GM19438 (cell line): Measurements from ENCODE around the gene TLE3.
A peak's percentile ranks its signal among the peaks of the same experiment; 100 is the strongest.

Experiments
- ATAC-seq: cut with Tn5 transposase; IDR thresholded peaks from one replicate; pipeline ENCODE4 v1.9.1; 2021; ENCODE audit warnings: low read depth; ENCODE audit not compliant: unreplicated experiment

TLE3 gene

GRCh38 chr15:70053001-70053715 is 44.6 kb downstream of the TLE3 start:
- ATAC-seq, result no peak

GRCh38 chr15:70051948-70052633 is 45.6 kb downstream of the TLE3 start:
- ATAC-seq, result no peak

- ATAC-seq, result no peak
Measured at GRCh38 chr15:70050970-70051369, 46.7 kb downstream of the TLE3 start.

- no peak for ATAC-seq
Measured at GRCh38 chr15:70050441-70050840, 47.3 kb downstream of the TLE3 start.

- ATAC-seq, result no peak
Measured at GRCh38 chr15:70049701-70050301, 47.9 kb downstream of the TLE3 start.

GRCh38 chr15:70048578-70049514 is 48.9 kb downstream of the TLE3 start:
- no peak for ATAC-seq

GRCh38 chr15:70048198-70048565 is 49.5 kb downstream of the TLE3 start:
- ATAC-seq, result no peak

GRCh38 chr15:70047386-70048197 is 50.1 kb downstream of the TLE3 start:
- no peak for ATAC-seq

GRCh38 chr15:70046679-70047369 is 50.9 kb downstream of the TLE3 start:
- ATAC-seq, result no peak

GRCh38 chr15:70045045-70045444 is 52.7 kb downstream of the TLE3 start:
- no peak for ATAC-seq

- ATAC-seq, result no peak
Measured at GRCh38 chr15:70044168-70044567, 53.5 kb downstream of the TLE3 start.

- ATAC-seq, result no peak
Measured at GRCh38 chr15:70043590-70043989, 54.1 kb downstream of the TLE3 start.

- no peak for ATAC-seq
Measured at GRCh38 chr15:70042553-70043214, 55.0 kb downstream of the TLE3 start.

- ATAC-seq, result no peak
Measured at GRCh38 chr15:70039917-70040316, 57.8 kb downstream of the TLE3 start.

- no peak for ATAC-seq
Measured at GRCh38 chr15:70038730-70039392, 58.9 kb downstream of the TLE3 start.

GRCh38 chr15:70037292-70037640 is 60.5 kb downstream of the TLE3 start:
- ATAC-seq, result peak; percentile 4

GRCh38 chr15:70036585-70037291 is 61.0 kb downstream of the TLE3 start:
- ATAC-seq, result peak; percentile 74

- peak; percentile 54 for ATAC-seq
Measured at GRCh38 chr15:70035719-70036077, 62.0 kb downstream of the TLE3 start.
